ENCODE results near the gene CERCAM.
A peak's percentile ranks its signal among the peaks of the same experiment; 100 is the strongest.

The CERCAM gene

GRCh38 chr9:128375865-128376264 is 44.8 kb upstream of the CERCAM start:
- Histone ChIP-seq H3K79me1 (ENCODE audit: low read length) (peaks cover 18% of the 10 kb centered on the region), H3K4ac (ENCODE audit: low read depth, low read length) (no peak overlapping the region), H3K23ac (ENCODE audit: low read length) (no peak overlapping the region), H3K4me2 (ENCODE audit: low read length) (no peak overlapping the region), H2BK15ac (replicated peaks; ENCODE audit: low read depth) (no peak overlapping the region), H3K36me3 (ENCODE audit: control insufficient read depth, insufficient read depth, low read length) (no peaks in the 10 kb centered on the region), H3K27me3 (ENCODE audit: insufficient read depth, low read length, poor library complexity) (no peaks in the 10 kb centered on the region), H3K9ac (ENCODE audit: low read length) (no peak overlapping the region), H3K27ac (ENCODE audit: low read depth, low read length) (no peak overlapping the region), H3K4me1 (ENCODE audit: control insufficient read depth, low read depth, low read length) (peaks cover 3% of the 10 kb centered on the region), H4K5ac (ENCODE audit: low read length) (no peak overlapping the region), H2BK5ac (ENCODE audit: low read length) (no peak overlapping the region), H3K56ac (ENCODE audit: low read length) (no peak overlapping the region), H3K79me2 (ENCODE audit: control insufficient read depth, insufficient read depth, low read length) (peaks cover 14% of the 10 kb centered on the region), H3K4me3 (ENCODE audit: low read length) (no peak overlapping the region), H2BK120ac (ENCODE audit: low read depth, low read length) (no peak overlapping the region), H4K8ac (ENCODE audit: low read depth, low read length) (no peak overlapping the region), H2AK5ac (ENCODE audit: low read length) (no peak overlapping the region), H3K18ac (ENCODE audit: low read length) (no peak overlapping the region)
- WGBS (ENCODE audit: extremely low coverage, insufficient coverage, low lambda C conversion rate): no CpG with 5 or more reads among the region's 5 CpGs
- no peak for DNase-seq

DNA sequence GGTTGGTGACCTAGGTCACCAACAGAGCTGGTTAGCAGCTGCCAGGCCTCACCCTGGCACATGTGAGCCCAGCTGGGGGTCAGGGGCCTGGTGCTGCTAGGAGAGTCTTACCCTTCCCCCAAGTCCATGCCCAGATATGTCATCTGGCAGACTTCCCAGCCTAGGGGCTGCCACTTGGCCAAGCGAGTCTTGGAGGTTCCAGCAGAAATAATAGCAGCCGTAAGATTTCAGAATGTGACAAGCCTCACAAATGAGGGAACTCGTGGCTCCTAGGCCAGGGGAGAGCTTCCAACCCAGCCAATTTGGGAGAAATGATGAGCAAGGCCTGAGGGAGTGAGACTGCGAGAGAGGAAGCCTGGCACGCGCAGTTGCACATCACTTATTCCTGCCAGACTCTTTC is 38.4 kb upstream of the CERCAM start:
- peaks cover 3% of the 10 kb centered on the region for H3K4me1 ChIP-seq (ENCODE audit: control insufficient read depth, low read depth, low read length)
- H3K4ac ChIP-seq (ENCODE audit: low read depth, low read length): no peak overlapping the region
- H3K56ac ChIP-seq (ENCODE audit: low read length): no peak overlapping the region
- H3K18ac ChIP-seq (ENCODE audit: low read length): no peak overlapping the region
- no peak overlapping the region for H2BK5ac ChIP-seq (ENCODE audit: low read length)
- no peak overlapping the region for H3K4me3 ChIP-seq (ENCODE audit: low read length)
- H2BK15ac ChIP-seq (replicated peaks; ENCODE audit: low read depth): no peak overlapping the region
- no peaks in the 10 kb centered on the region for H3K36me3 ChIP-seq (ENCODE audit: control insufficient read depth, insufficient read depth, low read length)
- no peak for DNase-seq
- H3K27ac ChIP-seq (ENCODE audit: low read depth, low read length): no peak overlapping the region
- no peak overlapping the region for H4K5ac ChIP-seq (ENCODE audit: low read length)
- no peak overlapping the region for H3K4me2 ChIP-seq (ENCODE audit: low read length)
- H2AK5ac ChIP-seq (ENCODE audit: low read length): no peak overlapping the region
- H4K8ac ChIP-seq (ENCODE audit: low read depth, low read length): no peak overlapping the region
- H3K27me3 ChIP-seq (ENCODE audit: insufficient read depth, low read length, poor library complexity): no peaks in the 10 kb centered on the region
- no peak overlapping the region for H3K9ac ChIP-seq (ENCODE audit: low read length)
- no peak overlapping the region for H3K23ac ChIP-seq (ENCODE audit: low read length)
- no peaks in the 10 kb centered on the region for H3K79me1 ChIP-seq (ENCODE audit: low read length)
- no peak overlapping the region for H2BK120ac ChIP-seq (ENCODE audit: low read depth, low read length)
- H3K79me2 ChIP-seq (ENCODE audit: control insufficient read depth, insufficient read depth, low read length): no peaks in the 10 kb centered on the region
- WGBS (ENCODE audit: extremely low coverage, insufficient coverage, low lambda C conversion rate): no CpG with 5 or more reads among the region's 6 CpGs

DNA sequence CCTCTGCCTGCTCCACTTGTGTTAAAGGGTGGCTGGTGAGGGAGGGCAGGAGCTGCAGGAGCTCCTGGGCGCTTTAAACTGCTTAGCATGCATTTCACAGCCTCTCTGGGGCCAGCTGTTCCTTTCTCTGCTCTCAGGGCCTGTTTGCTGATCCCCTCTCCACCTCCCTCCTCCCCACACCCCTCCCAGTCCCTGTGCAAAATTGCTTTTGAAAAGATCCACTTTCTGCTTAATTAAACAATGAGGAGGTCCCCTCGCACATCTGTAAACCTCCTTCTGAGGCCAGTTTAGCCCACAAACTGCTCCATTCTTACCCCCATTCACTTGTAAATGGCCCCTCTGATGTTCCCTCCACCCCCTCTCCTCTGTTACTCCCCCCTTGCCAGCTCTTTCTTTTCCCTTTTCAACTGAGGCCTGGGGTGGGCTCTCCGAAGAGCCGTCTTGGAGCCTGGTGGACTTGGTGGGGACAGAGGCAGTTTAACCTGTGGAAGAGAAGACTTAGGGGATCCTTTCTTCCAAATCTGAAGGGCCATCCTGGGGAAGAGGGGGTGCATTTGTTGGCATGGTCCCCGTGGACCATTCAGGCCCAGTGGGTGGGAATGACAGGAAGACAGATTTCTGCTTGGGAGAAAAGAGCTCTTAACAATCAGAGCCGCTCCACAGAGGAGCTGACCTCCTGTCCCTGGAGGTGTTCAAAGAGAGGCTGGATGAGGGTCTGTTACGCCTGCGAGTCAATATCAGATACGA is 37.5 kb upstream of the CERCAM start:
- no peaks in the 10 kb centered on the region for H3K27me3 ChIP-seq (ENCODE audit: insufficient read depth, low read length, poor library complexity)
- no peaks in the 10 kb centered on the region for H3K79me1 ChIP-seq (ENCODE audit: low read length)
- peaks cover 1% of the 10 kb centered on the region for H3K36me3 ChIP-seq (ENCODE audit: control insufficient read depth, insufficient read depth, low read length)
- H3K9ac ChIP-seq (ENCODE audit: low read length): no peak overlapping the region
- no peaks in the 10 kb centered on the region for H3K79me2 ChIP-seq (ENCODE audit: control insufficient read depth, insufficient read depth, low read length)
- no peak for DNase-seq
- no peak overlapping the region for H2BK5ac ChIP-seq (ENCODE audit: low read length)
- no peak overlapping the region for H3K18ac ChIP-seq (ENCODE audit: low read length)
- H3K4ac ChIP-seq (ENCODE audit: low read depth, low read length): no peak overlapping the region
- peaks cover 3% of the 10 kb centered on the region for H3K4me1 ChIP-seq (ENCODE audit: control insufficient read depth, low read depth, low read length)
- no peak overlapping the region for H2AK5ac ChIP-seq (ENCODE audit: low read length)
- no peak overlapping the region for H4K8ac ChIP-seq (ENCODE audit: low read depth, low read length)
- H3K27ac ChIP-seq (ENCODE audit: low read depth, low read length): no peak overlapping the region
- H2BK15ac ChIP-seq (replicated peaks; ENCODE audit: low read depth): no peak overlapping the region
- no peak overlapping the region for H3K4me2 ChIP-seq (ENCODE audit: low read length)
- no peak overlapping the region for H3K23ac ChIP-seq (ENCODE audit: low read length)
- H2BK120ac ChIP-seq (ENCODE audit: low read depth, low read length): no peak overlapping the region
- no peak overlapping the region for H3K4me3 ChIP-seq (ENCODE audit: low read length)
- H3K56ac ChIP-seq (ENCODE audit: low read length): no peak overlapping the region
- no peak overlapping the region for H4K5ac ChIP-seq (ENCODE audit: low read length)
- WGBS (ENCODE audit: extremely low coverage, insufficient coverage, low lambda C conversion rate): no CpG with 5 or more reads among the region's 9 CpGs

DNA sequence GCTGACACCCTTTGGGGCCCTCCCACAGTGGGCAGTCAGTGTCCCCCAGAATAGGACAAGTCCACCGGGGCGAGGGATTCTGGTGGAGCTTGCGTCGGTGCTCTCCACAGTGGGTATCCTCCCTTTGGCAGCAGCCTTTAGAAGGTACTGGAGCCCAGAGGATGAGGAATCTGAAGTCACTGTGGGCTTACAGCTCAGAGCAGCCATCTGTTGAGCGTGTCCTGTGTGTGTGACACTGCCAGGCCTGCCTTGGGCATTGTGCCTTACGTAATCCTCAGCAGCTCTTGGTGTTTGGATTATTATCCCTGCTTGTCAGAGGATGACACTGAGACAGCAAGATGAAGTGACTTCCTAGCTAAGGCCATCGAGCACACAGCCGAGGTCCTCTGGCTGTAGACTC is 36.9 kb upstream of the CERCAM start:
- H3K18ac ChIP-seq (ENCODE audit: low read length): no peak overlapping the region
- H4K5ac ChIP-seq (ENCODE audit: low read length): no peak overlapping the region
- no peak overlapping the region for H3K56ac ChIP-seq (ENCODE audit: low read length)
- no peak overlapping the region for H3K23ac ChIP-seq (ENCODE audit: low read length)
- no peak overlapping the region for H2BK5ac ChIP-seq (ENCODE audit: low read length)
- no peak overlapping the region for H3K4me2 ChIP-seq (ENCODE audit: low read length)
- no peak overlapping the region for H2BK120ac ChIP-seq (ENCODE audit: low read depth, low read length)
- H2BK15ac ChIP-seq (replicated peaks; ENCODE audit: low read depth): no peak overlapping the region
- WGBS (ENCODE audit: extremely low coverage, insufficient coverage, low lambda C conversion rate): no CpG with 5 or more reads among the region's 8 CpGs
- H3K4me1 ChIP-seq (ENCODE audit: control insufficient read depth, low read depth, low read length): peaks cover 3% of the 10 kb centered on the region
- H3K36me3 ChIP-seq (ENCODE audit: control insufficient read depth, insufficient read depth, low read length): peaks cover 5% of the 10 kb centered on the region
- no peak overlapping the region for H3K4me3 ChIP-seq (ENCODE audit: low read length)
- H3K27ac ChIP-seq (ENCODE audit: low read depth, low read length): no peak overlapping the region
- H3K9ac ChIP-seq (ENCODE audit: low read length): no peak overlapping the region
- DNase-seq: no peak
- H3K4ac ChIP-seq (ENCODE audit: low read depth, low read length): no peak overlapping the region
- no peaks in the 10 kb centered on the region for H3K27me3 ChIP-seq (ENCODE audit: insufficient read depth, low read length, poor library complexity)
- no peak overlapping the region for H2AK5ac ChIP-seq (ENCODE audit: low read length)
- H3K79me2 ChIP-seq (ENCODE audit: control insufficient read depth, insufficient read depth, low read length): no peaks in the 10 kb centered on the region
- no peaks in the 10 kb centered on the region for H3K79me1 ChIP-seq (ENCODE audit: low read length)
- no peak overlapping the region for H4K8ac ChIP-seq (ENCODE audit: low read depth, low read length)

- no peak overlapping the region for H3K56ac ChIP-seq (ENCODE audit: low read length)
- H3K4ac ChIP-seq (ENCODE audit: low read depth, low read length): no peak overlapping the region
- H3K79me2 ChIP-seq (ENCODE audit: control insufficient read depth, insufficient read depth, low read length): no peaks in the 10 kb centered on the region
- H2BK15ac ChIP-seq (replicated peaks; ENCODE audit: low read depth): no peak overlapping the region
- H3K9ac ChIP-seq (ENCODE audit: low read length): no peak overlapping the region
- H4K5ac ChIP-seq (ENCODE audit: low read length): no peak overlapping the region
- no peak overlapping the region for H2BK5ac ChIP-seq (ENCODE audit: low read length)
- no peaks in the 10 kb centered on the region for H3K27me3 ChIP-seq (ENCODE audit: insufficient read depth, low read length, poor library complexity)
- no peak overlapping the region for H3K4me2 ChIP-seq (ENCODE audit: low read length)
- no peak overlapping the region for H4K8ac ChIP-seq (ENCODE audit: low read depth, low read length)
- H3K79me1 ChIP-seq (ENCODE audit: low read length): no peaks in the 10 kb centered on the region
- no peak overlapping the region for H2AK5ac ChIP-seq (ENCODE audit: low read length)
- no peak overlapping the region for H3K27ac ChIP-seq (ENCODE audit: low read depth, low read length)
- H3K36me3 ChIP-seq (ENCODE audit: control insufficient read depth, insufficient read depth, low read length): peaks cover 5% of the 10 kb centered on the region
- H3K23ac ChIP-seq (ENCODE audit: low read length): no peak overlapping the region
- peak; percentile 73 for DNase-seq
- no peak overlapping the region for H3K18ac ChIP-seq (ENCODE audit: low read length)
- H3K4me3 ChIP-seq (ENCODE audit: low read length): no peak overlapping the region
- WGBS (ENCODE audit: extremely low coverage, insufficient coverage, low lambda C conversion rate): no CpG with 5 or more reads among the region's 7 CpGs
- no peak overlapping the region for H2BK120ac ChIP-seq (ENCODE audit: low read depth, low read length)
- H3K4me1 ChIP-seq (ENCODE audit: control insufficient read depth, low read depth, low read length): peaks cover 3% of the 10 kb centered on the region
Observed at GRCh38 chr9:128384801-128385495, 35.7 kb upstream of the CERCAM start.
